A673 (cell line): Measurements from ENCODE around the gene MEGF10.
"Not testable (repeated sequence)": the region's sequence is repeated elsewhere in the genome, so short reads cannot be mapped to it uniquely, and the experiment has no call there.

ENCODE experiments used
- EZH2 ChIP-seq: fragments of 200-600 bp; sonication (generic); IDR thresholded peaks from 2 replicates; pipeline ENCODE4 v1.6.1; 2017; ENCODE audit warnings: borderline replicate concordance, low read depth, mild to moderate bottlenecking, mixed read lengths, antibody characterized with exemption, low read length; ENCODE audit not compliant: poor library complexity, severe bottlenecking
- TF ChIP-seq, protein P1 (sequence below): fragments of 300-800, 200-600 bp; sonication (generic); conservative IDR thresholded peaks from 2 replicates; pipeline ENCODE4 v1.5.1; 2017; ENCODE audit warnings: low read depth, mild to moderate bottlenecking, antibody characterized with exemption, low read length, moderate library complexity, mixed read lengths

- TF ChIP-seq, protein P1, sequence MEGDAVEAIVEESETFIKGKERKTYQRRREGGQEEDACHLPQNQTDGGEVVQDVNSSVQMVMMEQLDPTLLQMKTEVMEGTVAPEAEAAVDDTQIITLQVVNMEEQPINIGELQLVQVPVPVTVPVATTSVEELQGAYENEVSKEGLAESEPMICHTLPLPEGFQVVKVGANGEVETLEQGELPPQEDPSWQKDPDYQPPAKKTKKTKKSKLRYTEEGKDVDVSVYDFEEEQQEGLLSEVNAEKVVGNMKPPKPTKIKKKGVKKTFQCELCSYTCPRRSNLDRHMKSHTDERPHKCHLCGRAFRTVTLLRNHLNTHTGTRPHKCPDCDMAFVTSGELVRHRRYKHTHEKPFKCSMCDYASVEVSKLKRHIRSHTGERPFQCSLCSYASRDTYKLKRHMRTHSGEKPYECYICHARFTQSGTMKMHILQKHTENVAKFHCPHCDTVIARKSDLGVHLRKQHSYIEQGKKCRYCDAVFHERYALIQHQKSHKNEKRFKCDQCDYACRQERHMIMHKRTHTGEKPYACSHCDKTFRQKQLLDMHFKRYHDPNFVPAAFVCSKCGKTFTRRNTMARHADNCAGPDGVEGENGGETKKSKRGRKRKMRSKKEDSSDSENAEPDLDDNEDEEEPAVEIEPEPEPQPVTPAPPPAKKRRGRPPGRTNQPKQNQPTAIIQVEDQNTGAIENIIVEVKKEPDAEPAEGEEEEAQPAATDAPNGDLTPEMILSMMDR, result not testable (repeated sequence)
- TF ChIP-seq EZH2, result not testable (repeated sequence)
These were observed 22.3 kb upstream of the MEGF10 start for GRCh38 chr5:127268342-127268741.
